HUES48 (cell line): ENCODE measurements around the gene HP.
"Not testable (repeated sequence)": the region's sequence is repeated elsewhere in the genome, so short reads cannot be mapped to it uniquely, and the experiment has no call there.

Experiments used
- H3K27ac ChIP-seq: one replicate; pipeline ENCODE4 v1.7.0; 2013; ENCODE audit warnings: low read depth, low read length, inconsistent platforms
- H3K27me3 ChIP-seq: 2 replicates; pipeline ENCODE4 v1.6.1; 2013; ENCODE audit warnings: mild to moderate bottlenecking, low read length; ENCODE audit not compliant: control insufficient read depth, insufficient read depth
- H3K36me3 ChIP-seq: 2 replicates; pipeline ENCODE4 v1.6.1; 2013; ENCODE audit warnings: low read length; ENCODE audit not compliant: control insufficient read depth, insufficient read depth
- H3K4me1 ChIP-seq: 2 replicates; pipeline ENCODE4 v1.6.1; 2013; ENCODE audit warnings: mild to moderate bottlenecking, low read length; ENCODE audit not compliant: control insufficient read depth, insufficient read depth
- H3K4me3 ChIP-seq: 2 replicates; pipeline ENCODE4 v1.5.1; 2013; ENCODE audit warnings: mild to moderate bottlenecking, low read depth, low read length
- H3K9ac ChIP-seq: 2 replicates; pipeline ENCODE4 v1.6.1; 2013; ENCODE audit warnings: mild to moderate bottlenecking, low read depth, low read length, moderate library complexity
- H3K9me3 ChIP-seq: 2 replicates; pipeline ENCODE4 v1.6.1; 2013; ENCODE audit warnings: low read length; ENCODE audit not compliant: control insufficient read depth, insufficient read depth

The HP gene

DNA sequence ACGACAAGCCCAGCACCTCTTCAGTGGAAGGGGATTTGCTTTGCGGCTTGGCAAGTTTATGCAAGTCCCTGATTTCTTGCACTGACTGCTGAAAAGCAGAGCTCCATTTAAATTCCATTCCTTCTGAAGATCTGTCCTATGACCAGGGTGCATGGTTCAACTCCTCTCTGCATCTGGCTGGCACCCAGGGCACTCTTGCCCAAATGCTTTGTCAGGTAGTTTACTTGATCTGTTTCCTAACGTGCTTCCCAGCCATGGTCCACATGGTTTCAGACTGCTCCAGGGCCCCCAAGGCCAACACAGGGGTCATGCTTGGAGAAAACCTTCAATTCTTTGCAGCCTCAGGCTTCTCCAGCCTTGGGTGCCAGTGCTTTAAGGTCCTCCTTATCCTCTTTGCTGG is 11.2 kb upstream of the HP start:
- Histone ChIP-seq H3K4me3 (no peak overlapping the region), H3K27me3 (no peaks in the 10 kb centered on the region), H3K27ac (no peak overlapping the region)

DNA sequence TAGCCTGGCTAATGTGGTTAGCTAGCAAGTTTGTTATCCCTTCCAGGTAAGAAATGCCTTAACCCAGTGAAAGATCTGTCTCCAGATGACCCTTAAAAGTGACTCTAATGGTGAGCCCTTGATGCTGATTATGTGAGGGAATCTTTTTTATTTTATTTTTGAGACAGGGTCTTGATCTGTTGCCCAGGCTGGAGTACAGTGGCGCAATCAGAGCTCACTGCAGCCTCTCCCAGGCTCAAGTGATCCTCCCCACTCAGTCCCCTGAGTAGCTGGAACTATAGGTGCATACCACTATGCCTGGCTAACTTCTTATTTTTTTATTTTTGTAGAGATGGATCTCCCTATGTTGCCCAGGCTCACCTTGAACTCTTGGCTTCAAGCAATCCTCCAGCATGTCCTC is 10.8 kb upstream of the HP start:
- Histone ChIP-seq H3K9ac (no peak overlapping the region), H3K9me3 (no peaks in the 10 kb centered on the region), H3K27ac (no peak overlapping the region), H3K4me3 (no peak overlapping the region), H3K36me3 (no peaks in the 10 kb centered on the region), H3K27me3 (no peaks in the 10 kb centered on the region), H3K4me1 (no peaks in the 10 kb centered on the region)

More for the DNA sequence above, 11.2 kb upstream of the HP start:
- H3K9ac ChIP-seq: no peak overlapping the region
- H3K4me1 ChIP-seq: no peaks in the 10 kb centered on the region
- no peaks in the 10 kb centered on the region for H3K36me3 ChIP-seq
- no peaks in the 10 kb centered on the region for H3K9me3 ChIP-seq

DNA sequence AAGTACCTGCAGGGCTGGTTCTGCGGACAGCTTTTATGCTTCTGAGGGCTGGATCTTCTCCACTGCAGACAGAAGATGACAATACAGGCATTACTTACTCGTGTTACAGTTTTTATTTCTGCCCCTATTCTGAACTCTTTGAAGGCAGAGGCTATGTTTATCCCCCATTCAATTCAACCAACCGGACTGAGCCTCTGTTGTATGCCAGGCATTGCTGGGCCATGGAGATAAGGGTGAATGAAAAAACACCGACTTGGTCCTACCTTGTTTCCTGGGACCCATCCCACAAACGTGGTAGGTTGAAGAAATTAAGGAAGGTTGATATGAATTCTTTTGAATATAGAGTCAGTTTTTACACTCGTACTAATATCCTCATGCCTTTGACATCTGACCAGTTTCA is 10.0 kb upstream of the HP start:
- no peak overlapping the region for H3K4me3 ChIP-seq
- H3K9ac ChIP-seq: no peak overlapping the region
- H3K36me3 ChIP-seq: no peaks in the 10 kb centered on the region
- no peaks in the 10 kb centered on the region for H3K4me1 ChIP-seq
- H3K27ac ChIP-seq: no peak overlapping the region
- H3K9me3 ChIP-seq: no peaks in the 10 kb centered on the region
- H3K27me3 ChIP-seq: no peaks in the 10 kb centered on the region

DNA sequence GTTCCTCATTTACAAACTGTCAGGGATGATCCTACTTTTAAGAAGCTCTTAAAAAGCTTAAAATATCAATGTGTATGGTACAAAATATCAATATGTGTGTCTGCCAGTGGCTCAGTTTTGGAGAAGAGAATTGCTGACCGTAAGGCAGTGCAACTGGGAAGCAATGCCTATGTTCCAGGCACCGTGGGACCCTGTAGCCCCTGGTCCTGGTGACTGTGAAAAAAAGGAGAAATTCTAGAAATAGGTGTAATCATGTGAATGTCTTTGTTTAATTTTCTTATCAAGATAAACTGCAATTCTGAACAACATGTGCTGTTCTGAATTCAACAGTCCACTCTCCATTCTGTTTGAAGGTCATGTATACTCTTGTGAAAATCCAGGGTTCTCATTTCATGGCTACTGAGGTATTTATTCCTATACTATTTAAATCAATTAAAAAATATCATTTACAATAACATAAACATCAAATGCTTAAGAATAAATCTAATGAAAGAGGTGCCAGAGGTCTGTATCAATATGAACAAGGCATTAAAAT is 9.4 kb upstream of the HP start:
- no peak overlapping the region for H3K4me3 ChIP-seq
- H3K9ac ChIP-seq: no peak overlapping the region
- H3K27me3 ChIP-seq: no peaks in the 10 kb centered on the region
- no peak overlapping the region for H3K27ac ChIP-seq
- H3K4me1 ChIP-seq: no peaks in the 10 kb centered on the region
- no peaks in the 10 kb centered on the region for H3K9me3 ChIP-seq
- no peaks in the 10 kb centered on the region for H3K36me3 ChIP-seq

DNA sequence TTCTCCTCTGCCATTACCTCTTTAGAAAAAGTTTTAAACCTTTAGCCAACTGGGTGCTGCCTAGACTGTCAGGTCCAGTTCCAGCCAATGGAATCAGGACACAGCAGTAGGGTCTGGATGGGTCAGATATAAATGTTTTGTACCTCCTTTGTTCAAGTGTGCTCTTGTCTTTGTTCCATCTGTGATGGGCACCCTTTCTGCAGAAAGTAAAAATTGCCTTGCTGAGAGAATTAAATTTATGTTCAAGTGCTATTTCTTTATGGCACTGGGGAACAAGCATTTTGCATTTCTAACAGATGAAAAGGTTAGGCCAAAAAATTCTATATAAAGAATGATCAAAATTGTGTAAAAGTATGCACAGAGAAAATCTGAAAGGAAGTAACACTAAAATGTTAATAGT is 5.2 kb upstream of the HP start:
- Histone ChIP-seq H3K27me3 (no peaks in the 10 kb centered on the region), H3K9me3 (no peaks in the 10 kb centered on the region), H3K4me3 (no peak overlapping the region), H3K9ac (no peak overlapping the region), H3K36me3 (no peaks in the 10 kb centered on the region), H3K27ac (no peak overlapping the region), H3K4me1 (no peaks in the 10 kb centered on the region)

DNA sequence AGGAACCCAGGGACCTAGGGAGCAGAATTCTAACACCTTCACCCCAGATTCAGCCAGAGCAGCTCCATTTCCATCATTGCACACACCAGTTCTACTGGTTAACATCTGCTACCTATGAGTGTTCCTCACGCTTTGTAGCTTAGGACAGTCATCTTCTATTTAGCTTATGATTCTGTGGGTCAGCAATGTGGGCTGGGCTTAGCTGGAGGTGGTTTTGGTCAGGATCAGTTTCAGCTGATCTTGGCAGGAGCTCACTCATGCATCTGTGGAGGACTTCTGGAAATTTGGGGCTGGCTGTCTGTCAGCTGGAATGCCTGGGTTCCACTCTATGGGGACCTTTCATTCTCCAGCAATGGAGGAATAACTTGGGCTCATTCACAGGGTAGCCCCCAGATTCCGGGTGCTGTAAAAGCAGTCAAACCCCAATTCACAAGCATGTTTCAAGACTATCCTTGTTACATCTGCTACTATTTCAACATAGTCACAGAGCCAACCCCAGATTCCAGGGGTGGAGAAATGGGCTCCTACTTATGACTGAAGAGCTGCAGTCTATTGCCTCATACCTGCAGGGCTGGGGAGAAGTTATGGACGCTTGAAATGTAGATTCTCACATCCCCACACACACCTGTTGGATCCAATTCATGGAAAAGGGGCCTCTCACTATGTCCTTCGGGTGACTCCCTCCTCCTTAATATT is 3.4 kb upstream of the HP start:
- H3K27me3 ChIP-seq: no peaks in the 10 kb centered on the region
- no peak overlapping the region for H3K9ac ChIP-seq
- no peaks in the 10 kb centered on the region for H3K36me3 ChIP-seq
- H3K9me3 ChIP-seq: no peaks in the 10 kb centered on the region
- H3K27ac ChIP-seq: no peak overlapping the region
- H3K4me1 ChIP-seq: no peaks in the 10 kb centered on the region
- H3K4me3 ChIP-seq: no peak overlapping the region

DNA sequence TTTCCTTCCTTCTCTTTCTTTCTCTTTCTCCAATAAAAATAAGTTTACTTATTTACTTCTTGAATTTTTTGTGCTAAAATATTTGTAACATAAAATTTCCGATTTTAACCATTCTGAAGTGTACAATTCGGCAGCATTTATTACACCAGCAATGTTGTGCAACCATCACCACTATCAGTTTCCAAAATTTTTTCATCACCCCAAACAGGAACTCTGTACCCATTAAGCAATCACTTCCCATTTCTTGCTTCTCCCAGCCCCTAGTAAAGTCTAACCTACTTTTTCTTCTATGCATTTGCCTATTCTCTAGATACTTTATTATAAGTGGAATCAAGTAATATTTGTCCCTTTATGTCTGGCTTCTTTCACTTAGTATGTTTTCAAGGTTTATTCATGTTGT is 2.5 kb upstream of the HP start:
- Histone ChIP-seq H3K4me1 (no peaks in the 10 kb centered on the region), H3K4me3 (no peak overlapping the region), H3K27ac (no peak overlapping the region), H3K27me3 (no peaks in the 10 kb centered on the region), H3K9ac (no peak overlapping the region), H3K9me3 (no peaks in the 10 kb centered on the region), H3K36me3 (no peaks in the 10 kb centered on the region)

DNA sequence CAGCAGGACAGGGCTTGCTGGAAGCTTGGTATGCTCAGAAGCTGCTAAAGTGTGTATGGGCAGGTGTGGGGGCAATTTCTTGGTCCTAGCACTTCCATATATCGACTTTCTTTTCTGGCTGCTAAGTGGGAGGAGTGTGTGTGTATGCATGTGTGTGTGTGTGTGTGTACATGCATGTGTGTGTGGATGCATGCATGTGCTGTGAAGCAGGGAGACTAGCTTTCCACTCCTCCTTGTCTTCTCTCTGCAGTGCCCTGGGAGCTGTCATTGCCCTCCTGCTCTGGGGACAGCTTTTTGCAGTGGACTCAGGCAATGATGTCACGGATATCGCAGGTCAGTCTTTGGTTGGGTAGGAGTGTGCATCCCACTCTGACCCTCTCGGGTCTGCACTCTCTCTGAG is 1.6 kb downstream of the HP start:
- no peaks in the 10 kb centered on the region for H3K9me3 ChIP-seq
- H3K36me3 ChIP-seq: no peaks in the 10 kb centered on the region
- H3K4me1 ChIP-seq: no peaks in the 10 kb centered on the region
- no peaks in the 10 kb centered on the region for H3K27me3 ChIP-seq
- no peak overlapping the region for H3K9ac ChIP-seq
- H3K27ac ChIP-seq: no peak overlapping the region
- no peak overlapping the region for H3K4me3 ChIP-seq

DNA sequence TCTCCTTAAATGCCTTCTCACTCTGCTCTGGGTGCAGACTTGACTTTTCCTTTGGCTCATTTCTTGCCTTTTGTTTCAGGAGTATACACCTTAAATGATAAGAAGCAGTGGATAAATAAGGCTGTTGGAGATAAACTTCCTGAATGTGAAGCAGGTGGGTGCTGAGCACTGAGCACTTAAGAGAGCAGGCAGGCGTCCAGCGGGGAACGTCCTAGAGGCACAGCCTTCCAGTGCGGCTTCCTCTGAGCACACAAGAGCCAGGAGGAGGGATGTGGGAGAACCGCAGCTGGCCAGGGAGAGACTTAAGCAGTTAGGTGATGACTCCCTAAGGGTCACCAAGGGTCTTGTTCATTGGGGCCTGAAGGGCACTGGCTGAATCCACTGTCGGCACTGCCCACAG is 3.0 kb downstream of the HP start:
- H3K9me3 ChIP-seq: not testable (repeated sequence)

DNA sequence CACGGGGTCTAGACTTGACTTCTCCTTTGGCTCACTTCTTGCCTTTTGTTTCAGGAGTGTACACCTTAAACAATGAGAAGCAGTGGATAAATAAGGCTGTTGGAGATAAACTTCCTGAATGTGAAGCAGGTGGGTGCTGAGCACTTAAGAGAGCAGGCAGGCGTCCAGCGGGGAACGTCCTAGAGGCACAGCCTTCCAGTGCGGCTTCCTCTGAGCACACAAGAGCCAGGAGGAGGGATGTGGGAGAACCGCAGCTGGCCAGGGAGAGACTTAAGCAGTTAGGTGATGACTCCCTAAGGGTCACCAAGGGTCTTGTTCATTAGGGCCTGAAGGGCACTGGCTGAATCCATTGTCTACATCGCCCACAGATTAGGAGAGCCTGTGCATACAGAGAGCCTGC is 4.8 kb downstream of the HP start:
- H3K27ac ChIP-seq, H3K4me1 ChIP-seq, H3K27me3 ChIP-seq, H3K4me3 ChIP-seq, H3K9ac ChIP-seq, H3K9me3 ChIP-seq, H3K36me3 ChIP-seq: not testable (repeated sequence)

More for the DNA sequence above, 3.0 kb downstream of the HP start:
- not testable (repeated sequence) for H3K9ac ChIP-seq, H3K27me3 ChIP-seq, H3K36me3 ChIP-seq, H3K4me3 ChIP-seq, H3K4me1 ChIP-seq, H3K27ac ChIP-seq

DNA sequence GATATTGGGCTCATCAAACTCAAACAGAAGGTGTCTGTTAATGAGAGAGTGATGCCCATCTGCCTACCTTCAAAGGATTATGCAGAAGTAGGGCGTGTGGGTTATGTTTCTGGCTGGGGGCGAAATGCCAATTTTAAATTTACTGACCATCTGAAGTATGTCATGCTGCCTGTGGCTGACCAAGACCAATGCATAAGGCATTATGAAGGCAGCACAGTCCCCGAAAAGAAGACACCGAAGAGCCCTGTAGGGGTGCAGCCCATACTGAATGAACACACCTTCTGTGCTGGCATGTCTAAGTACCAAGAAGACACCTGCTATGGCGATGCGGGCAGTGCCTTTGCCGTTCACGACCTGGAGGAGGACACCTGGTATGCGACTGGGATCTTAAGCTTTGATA is 6.1 kb downstream of the HP start:
- no peaks in the 10 kb centered on the region for H3K27me3 ChIP-seq
- H3K27ac ChIP-seq: no peak overlapping the region
- no peak overlapping the region for H3K9ac ChIP-seq
- H3K9me3 ChIP-seq: no peaks in the 10 kb centered on the region
- H3K36me3 ChIP-seq: no peaks in the 10 kb centered on the region
- H3K4me1 ChIP-seq: no peaks in the 10 kb centered on the region
- H3K4me3 ChIP-seq: no peak overlapping the region
